Measurements from ENCODE around the gene SLC26A11. TPM values are rescaled to one million over a fixed set of nuclear protein-coding genes. Genes with fewer than 3 reads are reported as not detected.

Gene SLC26A11
- total RNA-seq (2022) (37.1 and 46.0 TPM in 2 replicates), Bru-seq, nascent RNA (percentile 61 among the genes with signal in this experiment), BruChase-seq, experiment 1, labeled RNA remaining after a 2-hour chase (percentile 72 among the genes with signal in this experiment), BruChase-seq, experiment 2, labeled RNA remaining after a 6-hour chase (percentile 71 among the genes with signal in this experiment)
- long read RNA-seq, transcript SLC26A11-201 (18 exons, 2,885 nt): major isoform, 14 of 32 reads
- long read RNA-seq, partial matches to known transcripts: 8 of 32 reads
- long read RNA-seq, other reads (novel, unspliced or antisense): 10 of 32 reads

- intact Hi-C loops (cut with micrococcal nuclease; ENCODE audit: unreplicated experiment): loop anchor here (5.0 kb wide), 1 partner anchor 73 kb away; the partner anchor contains the start of gene EIF4A3
- H3K4me1 Mint-ChIP-seq (ENCODE audit: low read depth, unreplicated experiment): peaks cover 8% of the 10 kb centered on the region
- CTCF ChIA-PET: interaction anchor here (0.6 to 1.0 kb wide), 2 partner anchors 96 to 119 kb away, joined by 3 to 5 read pairs; partner anchors contain the start of gene GAA
- H3K4me3 Mint-ChIP-seq (ENCODE audit: unreplicated experiment): peak within 1 kb of the TSS; percentile 96
- H3K27ac Mint-ChIP-seq (ENCODE audit: unreplicated experiment): peak within 1 kb of the TSS; percentile 88
- Histone ChIP-seq H3K27me3 (replicated peaks; ENCODE audit: control insufficient read depth, insufficient read depth, low read length) (no peaks in the 10 kb centered on the region), H3K9me3 (no peaks in the 10 kb centered on the region), H3K4me1 (peaks cover 6% of the 10 kb centered on the region; the same call in 1 of the 2 replicates), H3K36me3 (ENCODE audit: control insufficient read depth, insufficient read depth, low read length) (peaks cover 3% of the 10 kb centered on the region), H3K4me3 (ENCODE audit: low read depth, low read length) (peak within 1 kb of the TSS; percentile 82)
- DNase-seq: peak; percentile 86 to 89
- H3K27me3 Mint-ChIP-seq (ENCODE audit: insufficient read depth, unreplicated experiment): no peaks in the 10 kb centered on the region
- POLR2A ChIA-PET: interaction anchor here (0.6 to 1.0 kb wide), 5 partner anchors 10 to 432 kb away, joined by 3 to 8 read pairs (median 4); partner anchors contain the start of gene RNF213
- no TSS peak for BruUV-seq (replicated peaks)
- peak; percentile 2 to 15 for TF ChIP-seq CTCF (IDR thresholded peaks at IDR 0.05; ENCODE audit: insufficient read depth in 1 of 2, low read depth in 1 of 2, low read length in 1 of 2, severe bottlenecking in 1 of 2, unreplicated experiment in 1 of 2)
- H3K36me3 Mint-ChIP-seq (ENCODE audit: insufficient read depth, unreplicated experiment): peaks cover 34% of the 10 kb centered on the region
- no peaks in the 10 kb centered on the region for H3K9me3 Mint-ChIP-seq (ENCODE audit: unreplicated experiment)
These were observed at the start of gene SLC26A11, which contains the start of gene SGSH for GRCh38 chr17:80220054-80220735. Gene SLC26A11 (plus strand): TSS chr17:80220427. CDS start chr17:80221561, 1,134 bp downstream. Gene SGSH (minus strand): TSS chr17:80220333. CDS start chr17:80220313, 20 bp downstream.

- no peak overlapping the region for H3K4me3 Mint-ChIP-seq (ENCODE audit: unreplicated experiment)
- no peaks in the 10 kb centered on the region for H3K27me3 Mint-ChIP-seq (ENCODE audit: insufficient read depth, unreplicated experiment)
- no peak for TF ChIP-seq CTCF (IDR thresholded peaks at IDR 0.05; ENCODE audit: insufficient read depth in 1 of 2, low read depth in 1 of 2, low read length in 1 of 2, severe bottlenecking in 1 of 2, unreplicated experiment in 1 of 2)
- H3K4me1 Mint-ChIP-seq (ENCODE audit: low read depth, unreplicated experiment): peaks cover 39% of the 10 kb centered on the region
- Histone ChIP-seq H3K4me1 (peaks cover 21% of the 10 kb centered on the region), H3K36me3 (ENCODE audit: control insufficient read depth, insufficient read depth, low read length) (no peaks in the 10 kb centered on the region), H3K27me3 (replicated peaks; ENCODE audit: control insufficient read depth, insufficient read depth, low read length) (no peaks in the 10 kb centered on the region), H3K4me3 (ENCODE audit: low read depth, low read length) (no peak overlapping the region), H3K9me3 (no peaks in the 10 kb centered on the region)
- CTCF ChIA-PET: no interaction called here
- no TSS peak for BruUV-seq (replicated peaks)
- intact Hi-C loops (cut with micrococcal nuclease; ENCODE audit: unreplicated experiment): no loop called here
- H3K27ac Mint-ChIP-seq (ENCODE audit: unreplicated experiment): no peak overlapping the region
- H3K9me3 Mint-ChIP-seq (ENCODE audit: unreplicated experiment): peaks cover 10% of the 10 kb centered on the region
- DNase-seq: no peak
- POLR2A ChIA-PET: no interaction called here
- H3K36me3 Mint-ChIP-seq (ENCODE audit: insufficient read depth, unreplicated experiment): peaks cover 5% of the 10 kb centered on the region
These were observed 48.5 kb upstream of the SLC26A11 start for GRCh38 chr17:80171681-80172080.

- no peaks in the 10 kb centered on the region for H3K27me3 ChIP-seq (replicated peaks; ENCODE audit: control insufficient read depth, insufficient read depth, low read length)
- Mint-ChIP-seq H3K36me3 (ENCODE audit: insufficient read depth, unreplicated experiment) (peaks cover 5% of the 10 kb centered on the region), H3K27ac (ENCODE audit: unreplicated experiment) (no peak overlapping the region), H3K9me3 (ENCODE audit: unreplicated experiment) (peaks cover 10% of the 10 kb centered on the region), H3K4me1 (ENCODE audit: low read depth, unreplicated experiment) (peaks cover 39% of the 10 kb centered on the region), H3K4me3 (ENCODE audit: unreplicated experiment) (no peak overlapping the region), H3K27me3 (ENCODE audit: insufficient read depth, unreplicated experiment) (no peaks in the 10 kb centered on the region)
- H3K36me3 ChIP-seq (ENCODE audit: control insufficient read depth, insufficient read depth, low read length): no peaks in the 10 kb centered on the region
- TF ChIP-seq CTCF (IDR thresholded peaks at IDR 0.05; ENCODE audit: insufficient read depth in 1 of 2, low read depth in 1 of 2, low read length in 1 of 2, severe bottlenecking in 1 of 2, unreplicated experiment in 1 of 2): no peak
- no peak overlapping the region for H3K4me3 ChIP-seq (ENCODE audit: low read depth, low read length)
- intact Hi-C loops (cut with micrococcal nuclease; ENCODE audit: unreplicated experiment): no loop called here
- no peaks in the 10 kb centered on the region for H3K9me3 ChIP-seq
- no peak for DNase-seq
- peaks cover 21% of the 10 kb centered on the region for H3K4me1 ChIP-seq
- ChIA-PET POLR2A (no interaction called here), CTCF (no interaction called here)
- BruUV-seq (replicated peaks): no TSS peak
These were observed 47.1 kb upstream of the SLC26A11 start for GRCh38 chr17:80173126-80173525.

Measured in Caco-2 (cell line).